Measurements from ENCODE around the gene VWA5A.

GRCh38 chr11:124109377-124109776 lies 5.9 kb upstream of the VWA5A start:
- TF ChIP-seq YY1 (IDR thresholded peaks at IDR 0.05; ENCODE audit: low read depth) (no peak), FOXM1 (IDR thresholded peaks at IDR 0.05; ENCODE audit: borderline replicate concordance, low read depth) (no peak), REST (IDR thresholded peaks at IDR 0.05; ENCODE audit: low read depth) (no peak), TAF1 (IDR thresholded peaks at IDR 0.05; ENCODE audit: low read depth) (no peak), EP300 (IDR thresholded peaks at IDR 0.05; ENCODE audit: borderline replicate concordance) (no peak), RAD21 (IDR thresholded peaks at IDR 0.05; ENCODE audit: low read depth) (no peak), EGR1 (IDR thresholded peaks at IDR 0.05) (no peak), MAX (IDR thresholded peaks at IDR 0.05) (no peak)
